GM21528 (cell line): ENCODE measurements around the gene VAMP1.
"Not testable (repeated sequence)": the region's sequence is repeated elsewhere in the genome, so short reads cannot be mapped to it uniquely, and the experiment has no call there.

ENCODE experiments used
- ATAC-seq: cut with Tn5 transposase; IDR thresholded peaks from one replicate; pipeline ENCODE4 v1.9.1; 2021; ENCODE audit warnings: mild to moderate bottlenecking, moderate library complexity; ENCODE audit not compliant: unreplicated experiment, low FRiP score

VAMP1 gene, protein sequence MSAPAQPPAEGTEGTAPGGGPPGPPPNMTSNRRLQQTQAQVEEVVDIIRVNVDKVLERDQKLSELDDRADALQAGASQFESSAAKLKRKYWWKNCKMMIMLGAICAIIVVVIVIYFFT

DNA sequence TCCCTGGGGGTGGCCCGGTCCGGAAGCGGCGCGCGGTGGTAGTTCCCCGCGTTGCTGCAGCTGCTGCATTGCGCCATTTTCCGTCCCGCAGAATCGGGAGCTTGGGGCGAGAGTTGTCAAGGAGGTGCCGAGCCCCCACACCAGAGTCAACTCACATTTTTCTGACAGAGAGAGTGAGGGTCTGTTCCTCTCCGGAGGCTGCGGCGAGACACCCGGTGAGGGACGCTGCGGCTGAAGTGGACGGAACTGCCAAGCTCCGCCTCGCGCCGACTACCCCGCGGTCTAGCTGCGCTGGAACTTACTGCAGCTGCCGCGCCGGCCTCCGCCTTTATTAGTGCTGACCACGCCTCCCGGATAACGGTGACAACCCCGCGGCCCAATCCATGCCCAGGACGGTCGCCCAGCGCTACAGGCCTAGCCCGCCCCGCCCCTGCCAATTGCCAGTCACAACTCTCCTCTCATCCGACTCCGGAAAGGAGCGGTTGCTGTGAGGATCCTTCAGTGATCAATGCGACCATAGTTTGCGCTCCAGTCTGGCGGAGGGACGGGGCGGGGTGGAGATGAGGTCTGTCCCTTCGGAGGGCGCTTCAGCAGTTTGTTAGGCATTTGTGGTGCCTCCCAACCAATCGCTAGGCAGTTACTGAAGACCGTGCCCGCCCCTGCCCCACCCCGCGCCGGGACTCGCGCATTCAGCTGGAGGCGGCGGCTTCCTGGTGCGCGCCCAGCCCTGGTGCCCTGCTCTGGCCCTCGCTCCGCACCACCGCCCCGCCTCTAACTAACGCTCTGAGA is at the start of gene VAMP1:
VAMP1 (minus strand) TSS at position 303 of the 789 bp plus-strand sequence; CDS start at position 157, 146 bp downstream.
- peak; percentile 91 for ATAC-seq

DNA sequence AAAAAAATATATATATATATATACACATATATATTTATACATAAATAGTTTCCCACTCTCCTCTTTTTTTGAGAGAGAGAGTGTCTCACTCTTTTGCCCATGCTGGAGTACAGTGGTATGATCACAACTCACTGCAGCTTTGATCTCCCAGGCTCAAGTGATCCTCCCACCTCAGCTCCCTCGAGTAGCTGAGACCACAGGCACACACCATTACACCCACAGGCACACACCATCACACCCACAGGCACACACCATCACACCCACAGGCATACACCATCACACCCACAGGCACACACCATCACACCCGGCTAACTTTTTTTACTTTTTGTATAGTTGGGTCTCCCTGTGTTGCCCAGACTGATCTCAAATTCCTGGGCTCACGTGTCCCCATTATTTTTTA is 49.7 kb upstream of the VAMP1 start:
- ATAC-seq: no peak

DNA sequence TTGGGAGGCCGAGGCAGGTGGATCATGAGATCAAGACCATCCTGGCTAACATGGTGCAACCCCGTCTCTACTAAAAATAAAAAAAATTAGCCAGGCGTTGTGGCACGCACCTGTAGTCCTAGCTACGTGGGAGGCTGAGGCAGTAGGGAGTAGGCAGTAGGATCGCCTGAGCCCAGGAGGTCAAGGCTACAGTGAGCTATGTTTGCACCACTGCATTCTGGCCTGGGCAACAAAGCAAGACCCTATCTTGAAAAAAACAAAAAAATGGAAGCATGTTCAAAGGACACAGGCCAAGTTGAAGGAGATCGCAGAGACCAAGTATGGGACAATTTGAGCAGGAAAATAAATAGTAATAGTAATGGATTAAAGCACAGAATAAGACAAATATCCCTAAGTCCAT is 37.6 kb upstream of the VAMP1 start:
- no peak for ATAC-seq

DNA sequence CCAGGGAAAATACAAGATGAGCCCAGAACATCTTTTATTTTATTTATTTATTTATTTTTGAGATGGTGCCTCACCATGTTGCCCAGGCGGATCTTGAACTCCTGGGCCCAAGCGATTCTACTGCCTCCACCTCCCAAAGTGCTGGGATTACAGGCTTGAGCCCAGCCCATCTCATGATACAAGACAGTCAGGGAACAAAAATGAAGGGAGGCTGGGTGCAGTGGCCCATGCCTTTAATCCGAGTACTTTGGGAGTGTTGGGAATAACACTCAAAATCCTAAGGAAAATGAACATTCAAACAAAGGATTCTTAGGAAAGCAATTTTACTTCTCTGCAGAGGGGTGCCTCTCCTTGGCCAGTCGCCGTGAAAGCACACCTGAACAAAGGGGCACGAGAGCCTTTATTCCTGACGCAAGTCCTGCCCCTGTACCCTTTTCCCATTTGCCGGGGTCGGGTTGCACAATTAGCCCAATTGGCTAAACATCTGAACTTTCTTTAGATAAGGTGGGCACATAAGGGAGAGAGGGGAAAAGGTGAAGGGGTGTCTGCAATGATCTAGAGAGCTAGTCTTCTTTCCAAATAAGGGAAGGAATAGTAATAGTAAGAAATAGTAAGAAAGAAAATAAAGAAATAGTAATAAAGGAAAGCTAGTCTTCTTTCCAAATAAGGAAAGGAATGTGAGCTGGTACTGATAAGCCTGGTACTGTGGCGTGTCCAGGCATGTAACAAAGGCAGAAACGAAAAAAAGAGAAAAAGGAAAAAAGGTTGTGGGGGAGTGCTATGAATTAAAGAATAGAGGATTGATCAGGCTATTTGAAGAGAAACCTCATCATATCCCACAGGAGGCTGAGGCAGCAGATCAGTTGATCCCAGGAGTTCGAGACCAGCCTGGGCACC is 36.9 kb upstream of the VAMP1 start:
- no peak for ATAC-seq

DNA sequence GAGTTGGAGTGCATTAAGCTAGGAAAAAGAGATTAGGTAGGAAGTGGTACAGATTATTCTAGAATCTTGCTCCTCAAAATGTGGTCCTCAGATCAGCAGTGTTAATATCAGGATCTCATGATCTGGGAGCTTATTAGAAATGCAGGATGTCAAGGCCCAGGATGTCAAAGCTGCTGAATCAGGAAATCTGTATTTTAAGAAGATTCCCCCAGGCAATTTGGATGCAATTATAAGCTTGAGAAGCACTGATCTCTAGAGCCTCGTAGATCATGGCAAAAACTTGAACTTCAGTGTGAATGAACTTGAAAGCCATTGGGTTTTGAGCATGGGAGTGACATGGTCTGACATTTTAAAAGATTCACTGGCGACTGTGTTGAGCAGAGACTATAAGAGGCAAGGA is 30.0 kb upstream of the VAMP1 start:
- ATAC-seq: no peak

DNA sequence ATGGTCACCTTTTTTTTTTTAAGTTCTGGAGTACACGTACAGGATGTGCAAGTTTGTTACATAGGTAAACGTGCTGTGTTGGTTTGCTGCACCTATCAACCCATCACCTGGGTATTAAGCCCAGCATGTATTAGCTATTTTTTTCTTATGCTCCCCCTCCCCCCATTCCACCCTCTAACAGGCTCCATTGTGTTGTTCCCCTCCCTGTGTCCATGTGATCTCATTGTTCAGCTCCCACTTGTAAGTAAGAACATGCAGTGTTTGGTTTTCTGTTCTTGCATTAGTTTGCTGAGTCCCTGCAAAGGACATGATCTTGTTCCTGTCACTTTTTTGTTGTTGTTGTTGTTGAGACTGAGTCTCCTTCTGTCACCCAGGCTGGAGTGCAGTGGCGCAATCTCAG is 26.8 kb upstream of the VAMP1 start:
- not testable (repeated sequence) for ATAC-seq

DNA sequence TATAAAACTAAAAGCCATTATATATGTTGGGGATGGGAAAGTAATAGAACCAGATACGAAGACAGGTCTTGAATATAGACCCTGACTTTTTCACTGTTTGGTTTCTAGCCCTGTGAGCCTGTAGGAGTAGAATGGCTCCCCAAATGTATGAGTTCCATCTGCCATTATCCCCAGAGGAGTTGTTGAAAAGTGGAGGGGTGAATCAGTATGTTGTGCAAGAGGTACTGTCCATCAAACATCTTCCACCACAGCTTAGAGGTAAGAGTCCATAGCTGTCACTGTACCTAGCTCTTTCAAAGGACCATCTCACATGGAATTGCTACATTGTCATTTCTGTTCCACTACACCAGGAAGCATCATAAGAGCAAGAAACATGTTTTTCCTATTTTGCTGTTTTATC is 24.5 kb upstream of the VAMP1 start:
- no peak for ATAC-seq

DNA sequence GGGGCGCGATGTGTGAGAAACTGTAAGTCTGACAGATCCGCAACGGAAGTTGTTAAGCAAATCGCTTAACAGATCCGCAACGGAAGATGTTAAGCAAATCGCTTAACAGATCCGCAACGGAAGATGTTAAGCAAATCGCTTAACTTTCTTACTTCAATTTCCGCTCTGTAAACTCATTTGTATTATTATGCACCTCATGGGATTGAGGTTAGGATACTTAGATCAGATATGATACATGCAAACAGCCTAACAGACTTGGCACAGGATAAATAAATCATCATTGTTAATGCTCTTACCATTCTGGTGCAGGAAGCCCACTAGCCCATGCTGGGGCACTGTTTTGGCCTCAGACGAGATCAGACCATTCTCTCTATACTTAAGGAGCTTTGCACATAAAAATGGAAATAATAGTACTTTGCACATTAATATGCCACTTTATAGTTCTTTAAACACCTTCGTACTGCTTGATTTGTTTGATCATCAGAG is 23.8 kb upstream of the VAMP1 start:
- no peak for ATAC-seq

DNA sequence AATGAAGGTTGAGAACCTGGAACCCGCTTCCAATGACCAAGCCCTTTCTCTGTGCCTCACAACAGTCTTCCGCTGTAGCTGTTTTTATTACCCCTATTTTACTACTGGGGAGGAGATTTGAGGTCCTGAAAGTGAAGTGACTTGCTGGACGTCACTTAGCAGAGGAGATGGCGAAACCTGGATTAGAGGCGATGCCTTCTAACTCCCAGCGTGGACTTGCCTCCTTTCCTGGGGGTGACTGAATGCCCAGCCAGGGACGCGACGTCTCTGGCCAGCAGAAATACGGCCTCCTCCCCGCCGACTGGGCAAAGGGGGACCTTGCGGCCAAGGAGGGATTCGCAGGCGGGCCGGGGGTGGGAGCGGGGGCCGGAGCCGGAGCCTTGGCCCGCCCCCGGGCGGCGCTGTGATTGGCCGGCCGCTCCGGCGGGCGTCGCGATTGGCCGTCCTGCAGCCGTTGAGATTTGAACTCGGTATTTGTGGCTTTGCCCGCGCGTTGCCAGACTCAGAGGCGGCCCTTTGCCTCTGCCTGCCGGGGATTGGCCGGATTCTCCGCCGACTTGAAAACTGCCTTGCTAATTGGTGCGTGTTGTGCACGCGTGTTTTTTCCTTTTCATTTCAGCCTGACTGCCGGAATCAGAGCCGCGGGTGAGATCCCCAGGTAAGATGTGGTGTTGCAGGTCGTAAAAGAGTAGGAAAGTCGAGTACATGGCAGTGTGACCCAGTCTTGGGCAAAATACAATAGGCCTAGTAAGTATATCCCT is 23.2 kb upstream of the VAMP1 start, which contains the start of gene NCAPD2:
NCAPD2 (plus strand) TSS at position 606 of the 761 bp plus-strand sequence. CDS start 997 bp downstream, outside the sequence.
- peak; percentile 83 for ATAC-seq

DNA sequence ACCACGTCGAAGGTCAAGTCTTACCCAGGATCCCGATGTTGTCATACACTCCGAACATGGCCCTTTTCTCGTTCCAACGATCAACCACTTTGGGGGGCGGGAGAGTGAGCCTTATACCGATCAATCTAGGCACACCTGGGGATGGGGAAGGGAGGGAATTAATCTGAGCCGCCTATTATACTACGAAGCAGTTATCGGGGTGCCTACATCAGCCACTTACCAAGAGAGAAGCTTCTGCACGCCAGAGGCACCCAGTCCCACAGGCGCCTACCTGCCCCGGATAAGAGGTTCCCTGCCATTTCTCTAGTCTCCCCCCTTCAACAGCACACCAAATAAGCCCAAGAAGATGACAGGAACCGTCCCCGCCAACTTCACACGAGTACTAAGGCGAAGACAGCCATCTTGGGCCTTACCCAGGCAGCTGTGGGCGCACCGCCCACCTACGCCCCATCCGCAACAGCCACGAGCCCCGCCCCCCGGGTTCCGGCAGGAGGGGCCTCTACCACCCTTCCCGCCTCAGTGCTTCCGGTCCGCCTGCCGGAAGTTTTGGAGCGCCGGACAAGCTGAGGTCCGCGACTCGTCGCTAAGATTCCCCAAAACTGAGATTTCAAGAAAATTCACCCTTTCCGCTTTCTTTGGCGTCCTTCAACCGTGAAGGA is 22.5 kb upstream of the VAMP1 start, which contains the start of gene MRPL51:
MRPL51 (minus strand) TSS at position 425 of the 659 bp plus-strand sequence; CDS start at position 299, 126 bp downstream.
- ATAC-seq: peak; percentile 69

DNA sequence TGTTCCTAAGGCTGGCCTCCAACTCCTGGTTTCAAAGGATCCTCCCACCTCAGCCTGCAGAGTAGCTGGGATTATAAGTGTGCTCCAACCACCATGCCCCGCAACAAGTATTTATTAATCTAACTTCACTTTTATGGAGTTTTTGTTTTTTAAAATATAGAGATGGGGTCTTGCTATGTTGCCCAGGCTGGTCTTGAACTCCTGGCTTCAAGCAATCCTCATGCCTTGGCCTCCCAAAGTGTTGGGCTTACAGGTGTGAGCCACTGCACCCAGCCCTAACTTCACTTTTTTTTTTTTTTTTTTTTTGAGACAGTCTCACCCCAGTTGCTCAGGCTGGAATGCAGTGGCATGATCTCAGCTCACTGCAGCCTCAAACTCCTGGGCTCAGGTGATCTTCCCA is 20.2 kb upstream of the VAMP1 start:
- ATAC-seq: not testable (repeated sequence)

DNA sequence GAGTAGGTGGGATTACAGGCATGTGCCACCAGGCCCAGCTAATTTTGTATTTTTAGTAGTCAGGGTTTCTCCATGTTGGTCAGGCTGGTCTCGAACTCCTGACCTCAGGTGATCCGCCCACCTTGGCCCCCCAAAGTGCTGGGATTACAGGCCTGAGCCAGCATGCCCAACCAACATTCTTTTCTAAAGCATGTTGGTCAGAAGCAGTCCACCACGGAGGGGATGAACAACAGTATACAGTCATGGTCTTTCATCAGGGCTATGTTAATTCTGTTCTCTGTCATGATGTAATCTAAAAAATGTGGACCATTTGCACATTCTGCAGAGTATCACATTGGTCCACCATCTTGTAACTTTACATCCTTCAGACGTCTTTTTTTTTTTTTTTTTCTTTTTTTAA is 19.0 kb upstream of the VAMP1 start:
- ATAC-seq: no peak

DNA sequence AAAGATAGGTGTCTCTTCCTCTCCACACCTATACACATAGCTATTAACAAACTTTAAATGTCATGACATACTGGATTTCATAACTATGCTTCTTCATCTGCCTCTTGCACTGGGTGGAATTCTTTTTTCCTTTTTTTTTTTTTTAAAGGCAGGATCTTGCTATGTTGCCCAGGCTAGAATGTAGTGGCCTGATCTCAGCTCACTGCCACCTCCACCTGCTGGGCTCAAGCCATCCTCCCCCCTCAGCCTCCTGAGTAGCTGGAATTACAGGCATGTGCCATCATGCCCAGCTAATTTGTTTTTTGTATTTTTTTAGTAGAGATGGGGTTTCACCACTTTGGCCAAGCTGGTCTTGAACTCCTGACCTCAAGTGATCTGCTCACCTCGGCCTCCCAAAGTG is 17.8 kb upstream of the VAMP1 start:
- ATAC-seq: no peak

DNA sequence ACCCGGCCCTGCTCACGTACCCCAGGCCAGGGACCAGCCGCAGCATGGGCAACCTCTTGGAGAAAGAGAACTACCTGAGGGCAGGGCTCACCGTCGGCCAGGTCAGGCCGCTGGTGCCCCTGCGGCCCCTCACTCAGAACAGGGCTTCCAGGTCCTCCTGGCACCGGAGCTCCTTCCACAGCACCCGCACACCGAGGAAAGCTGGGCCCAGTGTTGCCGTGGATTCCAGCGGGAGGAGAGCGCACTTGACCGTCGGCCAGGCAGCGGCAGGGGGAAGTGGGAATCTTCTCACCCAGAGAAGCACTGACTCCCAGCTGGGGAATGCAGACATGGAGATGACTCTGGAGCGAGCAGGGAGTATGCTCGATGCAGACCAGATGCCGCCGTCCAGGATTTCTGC is 7.9 kb upstream of the VAMP1 start:
- ATAC-seq: no peak

DNA sequence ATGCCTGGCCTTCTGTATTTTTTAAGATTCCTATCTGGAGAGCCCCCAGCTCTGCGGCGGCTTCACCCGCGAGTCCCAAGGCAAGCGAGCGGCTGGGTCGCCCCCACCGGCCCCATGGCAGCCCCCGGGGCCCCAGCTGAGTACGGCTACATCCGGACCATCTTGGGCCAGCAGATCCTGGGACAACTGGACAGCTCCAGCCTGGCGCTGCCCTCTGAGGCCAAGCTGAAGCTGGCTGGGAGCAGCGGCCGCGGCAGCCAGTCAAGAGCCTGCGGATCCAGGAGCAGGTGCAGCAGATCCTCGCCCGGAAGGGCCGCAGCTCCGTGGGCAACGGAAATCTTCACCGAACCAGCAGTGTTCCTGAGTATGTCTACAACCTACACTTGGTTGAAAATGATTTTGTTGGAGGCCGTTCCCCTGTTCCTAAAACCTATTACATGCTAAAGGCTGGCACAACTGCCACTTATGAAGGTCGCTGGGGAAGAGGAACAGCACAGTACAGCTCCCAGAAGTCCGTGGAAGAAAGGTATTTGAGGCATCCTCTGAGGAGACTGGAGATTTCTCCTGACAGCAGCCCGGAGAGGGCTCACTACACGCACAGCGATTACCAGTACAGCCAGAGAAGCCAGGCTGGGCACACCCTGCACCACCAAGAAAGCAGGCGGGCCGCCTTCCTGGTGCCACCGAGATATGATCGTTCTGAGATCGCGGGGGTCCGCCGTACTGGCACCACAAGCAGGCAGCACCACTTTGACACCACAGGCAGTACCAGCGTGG is 7.3 kb upstream of the VAMP1 start:
- not testable (repeated sequence) for ATAC-seq

DNA sequence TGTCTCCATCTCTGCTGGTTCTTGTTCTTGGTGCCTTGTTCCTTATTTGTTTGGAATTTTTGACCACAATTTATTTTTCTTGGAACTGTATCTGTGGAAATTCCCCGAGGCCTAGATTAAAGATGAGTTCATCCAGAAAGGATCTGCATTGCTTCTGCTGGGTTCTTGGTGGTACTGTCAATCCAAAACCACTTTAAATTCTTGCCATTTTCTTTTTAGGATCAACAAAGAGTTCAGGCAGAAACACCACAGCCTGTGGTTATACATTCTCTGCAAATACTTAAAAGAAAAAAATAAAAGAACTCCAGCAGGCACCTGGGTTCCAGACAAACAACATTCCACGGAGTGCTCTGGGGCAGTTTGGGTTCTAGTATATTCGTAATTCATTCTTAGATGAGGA is 6.0 kb upstream of the VAMP1 start:
- ATAC-seq: no peak

DNA sequence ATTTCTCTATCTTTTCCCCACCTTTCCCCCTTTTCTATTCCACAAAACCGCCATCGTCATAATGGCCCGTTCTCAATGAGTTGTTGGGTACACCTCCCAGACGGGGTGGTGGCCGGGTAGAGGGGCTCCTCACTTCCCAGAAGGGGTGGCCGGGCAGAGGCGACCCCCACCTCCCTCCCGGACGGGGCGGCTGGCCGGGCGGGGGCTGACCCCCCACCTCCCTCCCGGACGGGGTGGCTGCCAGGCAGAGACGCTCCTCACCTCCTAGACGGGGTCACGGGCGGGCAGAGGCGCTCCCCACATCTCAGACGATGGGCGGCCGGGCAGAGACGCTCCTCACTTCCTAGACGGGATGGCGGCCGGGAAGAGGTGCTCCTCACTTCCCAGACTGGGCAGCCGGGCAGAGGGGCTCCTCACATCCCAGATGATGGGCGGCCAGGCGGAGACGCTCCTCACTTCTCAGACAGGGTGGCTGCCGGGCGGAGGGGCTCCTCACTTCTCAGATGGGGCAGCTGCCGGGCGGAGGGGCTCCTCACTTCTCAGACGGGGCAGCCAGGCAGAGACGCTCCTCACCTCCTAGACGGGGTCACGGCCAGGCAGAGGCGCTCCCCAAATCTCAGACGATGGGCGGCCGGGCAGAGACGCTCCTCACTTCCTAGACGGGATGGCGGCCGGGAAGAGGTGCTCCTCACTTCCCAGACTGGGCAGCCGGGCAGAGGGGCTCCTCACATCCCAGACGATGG is 4.9 kb upstream of the VAMP1 start:
- not testable (repeated sequence) for ATAC-seq

DNA sequence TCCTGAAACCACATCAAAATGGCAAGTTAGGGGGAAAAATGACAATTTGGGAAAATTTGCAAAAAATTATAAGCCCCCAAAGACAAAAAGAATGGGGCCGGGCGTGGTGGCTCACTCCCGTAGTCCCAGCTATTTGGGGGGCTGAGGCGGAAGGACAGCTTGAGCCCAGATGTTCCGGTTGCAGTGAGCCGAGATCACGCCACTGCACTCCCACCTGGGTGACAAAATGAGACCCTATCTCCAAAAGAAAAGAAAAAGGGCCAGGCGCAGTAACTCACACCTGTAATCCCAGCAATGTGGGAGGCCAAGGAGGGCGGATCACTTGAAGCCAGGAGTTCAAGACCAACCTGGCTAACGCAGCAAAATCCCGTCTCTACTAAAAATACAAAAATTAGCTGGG is 2.0 kb upstream of the VAMP1 start:
- ATAC-seq: no peak
